Trophoblast cell (in vitro differentiated cells and primary cell): ENCODE data around the gene NEK1.
A peak's percentile ranks its signal among the peaks of the same experiment; 100 is the strongest.

Experiments
- DNase-seq, 2 donors: peaks; one replicate each; pipeline ENCODE4 v3.0.0-alpha.2; 2016
- H2AFZ ChIP-seq: 2 replicates; pipeline ENCODE4 v1.6.1; 2013; ENCODE audit warnings: low read length, moderate library complexity, mild to moderate bottlenecking; ENCODE audit not compliant: insufficient read depth, poor library complexity
- H2AK5ac ChIP-seq: 2 replicates; pipeline ENCODE4 v1.6.1; 2013; ENCODE audit warnings: mild to moderate bottlenecking, low read length
- H2BK120ac ChIP-seq: 2 replicates; pipeline ENCODE4 v1.6.1; 2013; ENCODE audit warnings: low read length, mild to moderate bottlenecking, moderate library complexity; ENCODE audit not compliant: insufficient read depth, poor library complexity
- H2BK12ac ChIP-seq: 2 replicates; pipeline ENCODE4 v1.6.1; 2013; ENCODE audit warnings: mild to moderate bottlenecking, low read length, moderate library complexity
- H2BK5ac ChIP-seq: 2 replicates; pipeline ENCODE4 v1.6.1; 2013; ENCODE audit warnings: low read length, low read depth, moderate library complexity, mild to moderate bottlenecking; ENCODE audit not compliant: poor library complexity
- H3K14ac ChIP-seq: 2 replicates; pipeline ENCODE4 v1.6.1; 2013; ENCODE audit warnings: mild to moderate bottlenecking, low read length
- H3K18ac ChIP-seq: 2 replicates; pipeline ENCODE4 v1.6.1; 2013; ENCODE audit warnings: mild to moderate bottlenecking, low read length
- H3K23ac ChIP-seq: 2 replicates; pipeline ENCODE4 v1.6.1; 2013; ENCODE audit warnings: low read length
- H3K27ac ChIP-seq: 2 replicates; pipeline ENCODE4 v1.5.1; 2013; ENCODE audit warnings: low read depth, mild to moderate bottlenecking, inconsistent platforms, low read length, moderate library complexity
- H3K27me3 ChIP-seq: 2 replicates; pipeline ENCODE4 v1.6.1; 2013; ENCODE audit warnings: inconsistent platforms, mild to moderate bottlenecking, low read length, moderate library complexity; ENCODE audit not compliant: insufficient read depth
- H3K36me3 ChIP-seq, 2 experiments: 1 replicate in 1 of 2; 2 replicates in 1 of 2; pipeline ENCODE4 v1.6.1; 2013; ENCODE audit warnings: low read length in 2 of 2, mild to moderate bottlenecking in 2 of 2, moderate library complexity in 1 of 2; ENCODE audit not compliant: insufficient read depth in 2 of 2, control insufficient read depth in 1 of 2
- H3K4ac ChIP-seq: 2 replicates; pipeline ENCODE4 v1.6.1; 2013; ENCODE audit warnings: low read depth, mild to moderate bottlenecking, low read length, moderate library complexity
- H3K4me1 ChIP-seq, 2 experiments: 1 replicate in 1 of 2; 2 replicates in 1 of 2; pipeline ENCODE4 v1.6.1; 2013; ENCODE audit warnings: low read length in 2 of 2, mild to moderate bottlenecking in 2 of 2, moderate library complexity in 1 of 2; ENCODE audit not compliant: insufficient read depth in 2 of 2, control insufficient read depth in 1 of 2
- H3K4me2 ChIP-seq: 2 replicates; pipeline ENCODE4 v1.6.1; 2013; ENCODE audit warnings: inconsistent platforms, mild to moderate bottlenecking, low read length, moderate library complexity
- H3K4me3 ChIP-seq: 2 replicates; pipeline ENCODE4 v1.5.1; 2013; ENCODE audit warnings: mild to moderate bottlenecking, low read depth, low read length, inconsistent platforms
- H3K79me1 ChIP-seq: one replicate; pipeline ENCODE4 v1.6.1; 2013; ENCODE audit warnings: low read length
- H3K79me2 ChIP-seq: 2 replicates; pipeline ENCODE4 v1.6.1; 2013; ENCODE audit warnings: low read length, mild to moderate bottlenecking; ENCODE audit not compliant: control insufficient read depth, insufficient read depth, poor library complexity
- H3K9ac ChIP-seq: 2 replicates; pipeline ENCODE4 v1.6.1; 2013; ENCODE audit warnings: mild to moderate bottlenecking, low read length
- H3K9me3 ChIP-seq: 2 replicates; pipeline ENCODE4 v1.6.1; 2013; ENCODE audit warnings: low read depth, mild to moderate bottlenecking, control low read depth, inconsistent platforms, low read length; ENCODE audit not compliant: insufficient read depth
- H4K12ac ChIP-seq: 2 replicates; pipeline ENCODE4 v1.6.1; 2013; ENCODE audit warnings: low read depth, mild to moderate bottlenecking, low read length, moderate library complexity
- H4K8ac ChIP-seq: 2 replicates; pipeline ENCODE4 v1.6.1; 2013; ENCODE audit warnings: low read depth, mild to moderate bottlenecking, low read length, moderate library complexity
- H4K91ac ChIP-seq: one replicate; pipeline ENCODE4 v1.6.1; 2013; ENCODE audit warnings: low read depth, mild to moderate bottlenecking, low read length, moderate library complexity
- WGBS: extraction: QIAGEN DNeasy Blood & Tissue Kit; methylation state at CpG from one replicate; pipeline ENCODE4 v1.1.7; 2013; ENCODE audit warnings: missing lambda C conversion rate; ENCODE audit not compliant: insufficient read length, insufficient coverage; ENCODE audit errors: extremely low coverage; 5-methylcytosine and 5-hydroxymethylcytosine counted together

NEK1 gene

DNA sequence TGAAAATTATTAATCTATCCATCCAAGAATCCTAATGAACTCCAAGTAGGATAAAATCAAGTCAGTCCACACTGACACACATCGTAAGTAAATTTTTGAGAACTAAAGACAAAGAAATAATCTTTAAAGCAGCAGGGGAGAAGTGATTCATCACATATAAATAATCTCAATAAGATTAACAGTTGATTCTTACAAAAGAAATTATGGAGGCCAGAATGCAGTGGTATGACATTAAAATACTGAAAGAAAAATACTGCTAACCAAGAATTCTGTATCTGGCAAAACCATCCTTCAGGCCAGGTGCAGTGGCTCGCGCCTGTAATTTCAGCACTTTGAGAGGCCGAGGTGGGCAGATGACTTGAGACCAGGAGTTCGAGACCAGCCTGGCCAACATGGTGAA is 245.6 kb downstream of the NEK1 start:
- no peak overlapping the region for H3K4me2 ChIP-seq
- H3K9me3 ChIP-seq = no peaks in the 10 kb centered on the region
- H3K27me3 ChIP-seq = no peaks in the 10 kb centered on the region
- H2BK120ac ChIP-seq = no peak overlapping the region
- H3K4me1 ChIP-seq = no peaks in the 10 kb centered on the region
- no peak overlapping the region for H2AFZ ChIP-seq
- H3K14ac ChIP-seq = no peak overlapping the region
- H2AK5ac ChIP-seq = no peak overlapping the region
- no peaks in the 10 kb centered on the region for H3K36me3 ChIP-seq
- no peak for DNase-seq
- no peak overlapping the region for H3K27ac ChIP-seq
- H3K79me2 ChIP-seq = no peaks in the 10 kb centered on the region
- H3K18ac ChIP-seq = no peak overlapping the region
- no peak overlapping the region for H3K9ac ChIP-seq
- H3K23ac ChIP-seq = no peak overlapping the region
- H3K4me3 ChIP-seq = no peak overlapping the region
- no peak overlapping the region for H4K91ac ChIP-seq
- no peak overlapping the region for H2BK12ac ChIP-seq
- H4K8ac ChIP-seq = no peak overlapping the region
- no peak overlapping the region for H3K4ac ChIP-seq
- no CpG with 5 or more reads among the region's 5 CpGs for WGBS
- no peaks in the 10 kb centered on the region for H3K79me1 ChIP-seq
- no peak overlapping the region for H4K12ac ChIP-seq
- H2BK5ac ChIP-seq = no peak overlapping the region

GRCh38 chr4:169362607-169363006 is 249.8 kb downstream of the NEK1 start:
- H3K27me3 ChIP-seq = no peaks in the 10 kb centered on the region
- H2AFZ ChIP-seq = no peak overlapping the region
- no peak overlapping the region for H2BK120ac ChIP-seq
- H3K23ac ChIP-seq = no peak overlapping the region
- H4K91ac ChIP-seq = no peak overlapping the region
- H3K79me1 ChIP-seq = no peaks in the 10 kb centered on the region
- H3K18ac ChIP-seq = no peak overlapping the region
- no peak overlapping the region for H3K9ac ChIP-seq
- H2BK5ac ChIP-seq = no peak overlapping the region
- H3K79me2 ChIP-seq = no peaks in the 10 kb centered on the region
- no peak overlapping the region for H3K27ac ChIP-seq
- no peak overlapping the region for H2BK12ac ChIP-seq
- no peak overlapping the region for H4K8ac ChIP-seq
- no peaks in the 10 kb centered on the region for H3K9me3 ChIP-seq
- no peak overlapping the region for H3K14ac ChIP-seq
- no peak overlapping the region for H3K4me3 ChIP-seq
- H3K4ac ChIP-seq = no peak overlapping the region
- H4K12ac ChIP-seq = no peak overlapping the region
- H2AK5ac ChIP-seq = no peak overlapping the region
- H3K4me2 ChIP-seq = no peak overlapping the region
- WGBS = no CpG with 5 or more reads among the region's 6 CpGs
- no peaks in the 10 kb centered on the region for H3K36me3 ChIP-seq
- peak; percentile 58 to 77 for DNase-seq
- H3K4me1 ChIP-seq = no peaks in the 10 kb centered on the region

- Histone ChIP-seq H3K9me3 (no peaks in the 10 kb centered on the region), H2AFZ (no peak overlapping the region), H3K36me3 (no peaks in the 10 kb centered on the region), H2BK120ac (no peak overlapping the region), H2BK12ac (no peak overlapping the region), H3K4me1 (no peaks in the 10 kb centered on the region), H3K27ac (no peak overlapping the region), H2BK5ac (no peak overlapping the region), H4K12ac (no peak overlapping the region), H3K27me3 (no peaks in the 10 kb centered on the region), H3K79me1 (no peaks in the 10 kb centered on the region), H4K91ac (no peak overlapping the region), H3K18ac (no peak overlapping the region), H4K8ac (no peak overlapping the region), H3K4ac (no peak overlapping the region), H3K14ac (no peak overlapping the region), H3K4me2 (no peak overlapping the region), H3K4me3 (no peak overlapping the region), H3K79me2 (no peaks in the 10 kb centered on the region), H3K9ac (no peak overlapping the region), H3K23ac (no peak overlapping the region), H2AK5ac (no peak overlapping the region)
- no CpG with 5 or more reads among the region's 3 CpGs for WGBS
- no peak for DNase-seq
Measured at GRCh38 chr4:169361756-169362155, 250.6 kb downstream of the NEK1 start.

- Histone ChIP-seq H3K4ac (no peak overlapping the region), H4K8ac (no peak overlapping the region), H2AK5ac (no peak overlapping the region), H3K23ac (no peak overlapping the region), H4K91ac (no peak overlapping the region), H2BK5ac (no peak overlapping the region), H3K9me3 (no peaks in the 10 kb centered on the region), H3K14ac (no peak overlapping the region), H3K36me3 (no peaks in the 10 kb centered on the region), H3K4me2 (no peak overlapping the region), H4K12ac (no peak overlapping the region), H3K9ac (no peak overlapping the region), H3K79me2 (no peaks in the 10 kb centered on the region), H2BK12ac (no peak overlapping the region), H3K4me3 (no peak overlapping the region), H3K4me1 (no peaks in the 10 kb centered on the region), H3K18ac (no peak overlapping the region), H3K79me1 (no peaks in the 10 kb centered on the region), H3K27me3 (no peaks in the 10 kb centered on the region), H2AFZ (no peak overlapping the region), H2BK120ac (no peak overlapping the region), H3K27ac (no peak overlapping the region)
- no peak for DNase-seq
- WGBS = no CpG with 5 or more reads among the region's 3 CpGs
Measured at GRCh38 chr4:169359961-169360360, 252.4 kb downstream of the NEK1 start.
